Measurements from ENCODE around the gene MAPKBP1. TPM values are rescaled to one million over a fixed set of nuclear protein-coding genes. Genes with fewer than 3 reads are reported as not detected.

MAPKBP1 gene
- total and polyA plus RNA-seq, 2 of the 13 experiments (the other 11 are each of a cell fraction or from before 2014, with no cell fraction given) = 3.0 to 7.3 TPM

DNA sequence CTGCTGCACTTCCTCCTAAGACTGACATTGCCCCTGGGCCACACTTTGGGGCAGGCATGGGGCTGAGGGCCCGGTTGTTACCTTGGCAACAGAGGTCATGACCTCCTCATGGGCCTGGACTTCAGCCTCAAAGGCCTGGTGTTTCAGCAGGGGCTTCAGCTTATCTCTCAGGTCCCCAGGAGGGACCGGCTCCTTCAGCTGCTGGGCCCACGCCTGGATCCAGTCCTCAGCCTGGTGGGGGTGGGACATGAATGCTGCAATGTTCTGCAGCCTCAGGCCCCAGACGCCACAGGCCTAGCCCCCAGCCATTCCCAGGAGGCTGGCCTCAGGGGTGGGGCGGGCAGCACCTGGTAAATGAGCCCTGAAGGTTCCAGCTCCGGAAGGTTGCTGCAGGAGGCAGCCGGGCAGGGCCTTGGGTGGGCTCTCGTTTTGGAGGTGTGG, 92.0 kb downstream of the MAPKBP1 start (continued):
- TF ChIP-seq, protein P1, sequence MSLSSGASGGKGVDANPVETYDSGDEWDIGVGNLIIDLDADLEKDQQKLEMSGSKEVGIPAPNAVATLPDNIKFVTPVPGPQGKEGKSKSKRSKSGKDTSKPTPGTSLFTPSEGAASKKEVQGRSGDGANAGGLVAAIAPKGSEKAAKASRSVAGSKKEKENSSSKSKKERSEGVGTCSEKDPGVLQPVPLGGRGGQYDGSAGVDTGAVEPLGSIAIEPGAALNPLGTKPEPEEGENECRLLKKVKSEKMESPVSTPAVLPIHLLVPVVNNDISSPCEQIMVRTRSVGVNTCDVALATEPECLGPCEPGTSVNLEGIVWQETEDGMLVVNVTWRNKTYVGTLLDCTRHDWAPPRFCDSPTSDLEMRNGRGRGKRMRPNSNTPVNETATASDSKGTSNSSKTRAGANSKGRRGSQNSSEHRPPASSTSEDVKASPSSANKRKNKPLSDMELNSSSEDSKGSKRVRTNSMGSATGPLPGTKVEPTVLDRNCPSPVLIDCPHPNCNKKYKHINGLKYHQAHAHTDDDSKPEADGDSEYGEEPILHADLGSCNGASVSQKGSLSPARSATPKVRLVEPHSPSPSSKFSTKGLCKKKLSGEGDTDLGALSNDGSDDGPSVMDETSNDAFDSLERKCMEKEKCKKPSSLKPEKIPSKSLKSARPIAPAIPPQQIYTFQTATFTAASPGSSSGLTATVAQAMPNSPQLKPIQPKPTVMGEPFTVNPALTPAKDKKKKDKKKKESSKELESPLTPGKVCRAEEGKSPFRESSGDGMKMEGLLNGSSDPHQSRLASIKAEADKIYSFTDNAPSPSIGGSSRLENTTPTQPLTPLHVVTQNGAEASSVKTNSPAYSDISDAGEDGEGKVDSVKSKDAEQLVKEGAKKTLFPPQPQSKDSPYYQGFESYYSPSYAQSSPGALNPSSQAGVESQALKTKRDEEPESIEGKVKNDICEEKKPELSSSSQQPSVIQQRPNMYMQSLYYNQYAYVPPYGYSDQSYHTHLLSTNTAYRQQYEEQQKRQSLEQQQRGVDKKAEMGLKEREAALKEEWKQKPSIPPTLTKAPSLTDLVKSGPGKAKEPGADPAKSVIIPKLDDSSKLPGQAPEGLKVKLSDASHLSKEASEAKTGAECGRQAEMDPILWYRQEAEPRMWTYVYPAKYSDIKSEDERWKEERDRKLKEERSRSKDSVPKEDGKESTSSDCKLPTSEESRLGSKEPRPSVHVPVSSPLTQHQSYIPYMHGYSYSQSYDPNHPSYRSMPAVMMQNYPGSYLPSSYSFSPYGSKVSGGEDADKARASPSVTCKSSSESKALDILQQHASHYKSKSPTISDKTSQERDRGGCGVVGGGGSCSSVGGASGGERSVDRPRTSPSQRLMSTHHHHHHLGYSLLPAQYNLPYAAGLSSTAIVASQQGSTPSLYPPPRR (CRISPR knock-in tag; IDR thresholded peaks at IDR 0.05; ENCODE audit: borderline replicate concordance) = no peak; the same call in 1 of the 2 replicates
- TF ChIP-seq ETV6 (CRISPR knock-in tag; conservative IDR thresholded peaks at IDR 0.05) (no peak), PHF21A (CRISPR knock-in tag; IDR thresholded peaks at IDR 0.05) (no peak), ZBTB38 (CRISPR knock-in tag; IDR thresholded peaks at IDR 0.05) (no peak), ZNF562 (CRISPR knock-in tag; IDR thresholded peaks at IDR 0.05; ENCODE audit: borderline replicate concordance) (no peak), MAF1 (CRISPR knock-in tag; IDR thresholded peaks at IDR 0.05; ENCODE audit: borderline replicate concordance) (no peak), TMF1 (CRISPR knock-in tag; IDR thresholded peaks at IDR 0.05; ENCODE audit: low read depth) (no peak), ZNF331 (CRISPR knock-in tag; IDR thresholded peaks at IDR 0.05) (no peak), ZSCAN25 (CRISPR knock-in tag; IDR thresholded peaks at IDR 0.05) (no peak), NFYB (CRISPR knock-in tag; IDR thresholded peaks at IDR 0.05) (no peak), SNAI1 (CRISPR knock-in tag; IDR thresholded peaks at IDR 0.05; ENCODE audit: borderline replicate concordance) (no peak), SAP130 (CRISPR knock-in tag; IDR thresholded peaks at IDR 0.05; ENCODE audit: low read depth) (peak; percentile 28; the same call in 1 of the 2 replicates), GTF3A (CRISPR knock-in tag; conservative IDR thresholded peaks at IDR 0.05) (0 out of 2 replicates have a peak, but pooled peaks have one; percentile 68)
- TF ChIP-seq, protein P2, sequence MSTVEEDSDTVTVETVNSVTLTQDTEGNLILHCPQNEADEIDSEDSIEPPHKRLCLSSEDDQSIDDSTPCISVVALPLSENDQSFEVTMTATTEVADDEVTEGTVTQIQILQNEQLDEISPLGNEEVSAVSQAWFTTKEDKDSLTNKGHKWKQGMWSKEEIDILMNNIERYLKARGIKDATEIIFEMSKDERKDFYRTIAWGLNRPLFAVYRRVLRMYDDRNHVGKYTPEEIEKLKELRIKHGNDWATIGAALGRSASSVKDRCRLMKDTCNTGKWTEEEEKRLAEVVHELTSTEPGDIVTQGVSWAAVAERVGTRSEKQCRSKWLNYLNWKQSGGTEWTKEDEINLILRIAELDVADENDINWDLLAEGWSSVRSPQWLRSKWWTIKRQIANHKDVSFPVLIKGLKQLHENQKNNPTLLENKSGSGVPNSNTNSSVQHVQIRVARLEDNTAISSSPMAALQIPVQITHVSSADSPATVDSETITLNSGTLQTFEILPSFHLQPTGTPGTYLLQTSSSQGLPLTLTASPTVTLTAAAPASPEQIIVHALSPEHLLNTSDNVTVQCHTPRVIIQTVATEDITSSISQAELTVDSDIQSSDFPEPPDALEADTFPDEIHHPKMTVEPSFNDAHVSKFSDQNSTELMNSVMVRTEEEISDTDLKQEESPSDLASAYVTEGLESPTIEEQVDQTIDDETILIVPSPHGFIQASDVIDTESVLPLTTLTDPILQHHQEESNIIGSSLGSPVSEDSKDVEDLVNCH (CRISPR knock-in tag; IDR thresholded peaks at IDR 0.05) = no peak
- TF ChIP-seq, protein P3, sequence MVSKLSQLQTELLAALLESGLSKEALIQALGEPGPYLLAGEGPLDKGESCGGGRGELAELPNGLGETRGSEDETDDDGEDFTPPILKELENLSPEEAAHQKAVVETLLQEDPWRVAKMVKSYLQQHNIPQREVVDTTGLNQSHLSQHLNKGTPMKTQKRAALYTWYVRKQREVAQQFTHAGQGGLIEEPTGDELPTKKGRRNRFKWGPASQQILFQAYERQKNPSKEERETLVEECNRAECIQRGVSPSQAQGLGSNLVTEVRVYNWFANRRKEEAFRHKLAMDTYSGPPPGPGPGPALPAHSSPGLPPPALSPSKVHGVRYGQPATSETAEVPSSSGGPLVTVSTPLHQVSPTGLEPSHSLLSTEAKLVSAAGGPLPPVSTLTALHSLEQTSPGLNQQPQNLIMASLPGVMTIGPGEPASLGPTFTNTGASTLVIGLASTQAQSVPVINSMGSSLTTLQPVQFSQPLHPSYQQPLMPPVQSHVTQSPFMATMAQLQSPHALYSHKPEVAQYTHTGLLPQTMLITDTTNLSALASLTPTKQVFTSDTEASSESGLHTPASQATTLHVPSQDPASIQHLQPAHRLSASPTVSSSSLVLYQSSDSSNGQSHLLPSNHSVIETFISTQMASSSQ (IDR thresholded peaks at IDR 0.05; ENCODE audit: low read depth) = no peak
- TF ChIP-seq, protein P3 (CRISPR knock-in tag; IDR thresholded peaks at IDR 0.05; ENCODE audit: borderline replicate concordance) = no peak
- TF ChIP-seq, protein P4, sequence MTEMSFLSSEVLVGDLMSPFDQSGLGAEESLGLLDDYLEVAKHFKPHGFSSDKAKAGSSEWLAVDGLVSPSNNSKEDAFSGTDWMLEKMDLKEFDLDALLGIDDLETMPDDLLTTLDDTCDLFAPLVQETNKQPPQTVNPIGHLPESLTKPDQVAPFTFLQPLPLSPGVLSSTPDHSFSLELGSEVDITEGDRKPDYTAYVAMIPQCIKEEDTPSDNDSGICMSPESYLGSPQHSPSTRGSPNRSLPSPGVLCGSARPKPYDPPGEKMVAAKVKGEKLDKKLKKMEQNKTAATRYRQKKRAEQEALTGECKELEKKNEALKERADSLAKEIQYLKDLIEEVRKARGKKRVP (CRISPR knock-in tag; IDR thresholded peaks at IDR 0.05) = no peak
- TF ChIP-seq, protein P5, sequence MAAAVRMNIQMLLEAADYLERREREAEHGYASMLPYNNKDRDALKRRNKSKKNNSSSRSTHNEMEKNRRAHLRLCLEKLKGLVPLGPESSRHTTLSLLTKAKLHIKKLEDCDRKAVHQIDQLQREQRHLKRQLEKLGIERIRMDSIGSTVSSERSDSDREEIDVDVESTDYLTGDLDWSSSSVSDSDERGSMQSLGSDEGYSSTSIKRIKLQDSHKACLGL (CRISPR knock-in tag; IDR thresholded peaks at IDR 0.05) = no peak
